Suppressor macrophage treated with lipopolysaccharide for 1 hour (primary cell): Measurements from ENCODE around the gene C6orf136.

Source experiments
- DNase-seq, 3 donors: peaks; one replicate each; pipeline ENCODE4 v3.0.0-alpha.2; 2020 to 2022

C6orf136 gene, protein sequence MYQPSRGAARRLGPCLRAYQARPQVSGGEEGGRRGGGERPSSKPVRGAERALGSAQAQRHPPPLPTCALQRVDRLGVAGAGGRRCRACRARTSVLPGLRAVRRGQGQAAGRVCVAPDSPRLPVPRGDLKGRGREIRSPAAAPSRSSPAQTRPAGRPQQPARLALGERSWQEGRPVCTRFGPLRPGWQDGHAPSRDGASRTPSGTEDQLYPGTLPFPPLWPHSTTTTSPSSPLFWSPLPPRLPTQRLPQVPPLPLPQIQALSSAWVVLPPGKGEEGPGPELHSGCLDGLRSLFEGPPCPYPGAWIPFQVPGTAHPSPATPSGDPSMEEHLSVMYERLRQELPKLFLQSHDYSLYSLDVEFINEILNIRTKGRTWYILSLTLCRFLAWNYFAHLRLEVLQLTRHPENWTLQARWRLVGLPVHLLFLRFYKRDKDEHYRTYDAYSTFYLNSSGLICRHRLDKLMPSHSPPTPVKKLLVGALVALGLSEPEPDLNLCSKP

DNA sequence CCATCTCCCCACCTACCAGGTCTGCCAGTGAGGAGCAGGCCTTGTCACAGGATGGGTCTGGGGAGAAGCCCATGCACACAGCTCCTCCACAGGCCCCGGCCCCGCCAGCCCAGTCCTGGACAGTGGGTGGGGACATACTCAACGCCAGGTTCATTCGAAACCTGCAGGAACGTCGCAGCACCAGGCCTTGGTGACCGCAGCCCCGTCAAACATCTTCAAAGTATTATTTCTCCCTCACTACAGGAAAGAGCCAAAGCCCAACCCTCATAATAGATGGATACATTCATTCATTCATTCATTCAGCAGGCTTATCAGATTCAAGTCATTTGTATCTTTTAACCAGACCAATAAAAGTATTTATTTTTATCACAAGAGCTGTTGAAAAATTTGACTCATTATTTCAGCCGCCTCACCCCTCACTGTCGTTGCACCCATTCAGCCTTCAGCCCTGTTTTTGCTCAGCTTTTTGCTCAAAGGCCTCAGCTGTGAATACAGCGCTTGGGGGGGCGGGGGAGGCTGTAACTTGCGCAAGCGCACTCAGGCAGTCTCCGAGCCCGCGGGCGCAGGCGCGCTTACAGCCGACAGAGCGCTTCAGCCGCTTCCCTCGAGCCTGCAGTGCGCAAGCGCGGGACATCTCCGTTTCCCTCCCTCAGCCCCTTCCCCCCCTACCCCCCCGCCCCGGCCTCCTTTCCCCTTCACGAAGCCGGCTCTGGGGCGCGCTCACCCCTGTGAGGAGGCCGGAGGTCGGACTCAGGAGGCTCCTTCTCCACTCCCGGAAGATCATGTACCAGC is at the start of gene C6orf136:
TSS of gene C6orf136 (plus strand) at position 684 of the 792 bp plus-strand sequence. CDS start at position 783, 99 bp downstream.
- DNase-seq = peak; percentile 95 to 98 (median 97)

DNA sequence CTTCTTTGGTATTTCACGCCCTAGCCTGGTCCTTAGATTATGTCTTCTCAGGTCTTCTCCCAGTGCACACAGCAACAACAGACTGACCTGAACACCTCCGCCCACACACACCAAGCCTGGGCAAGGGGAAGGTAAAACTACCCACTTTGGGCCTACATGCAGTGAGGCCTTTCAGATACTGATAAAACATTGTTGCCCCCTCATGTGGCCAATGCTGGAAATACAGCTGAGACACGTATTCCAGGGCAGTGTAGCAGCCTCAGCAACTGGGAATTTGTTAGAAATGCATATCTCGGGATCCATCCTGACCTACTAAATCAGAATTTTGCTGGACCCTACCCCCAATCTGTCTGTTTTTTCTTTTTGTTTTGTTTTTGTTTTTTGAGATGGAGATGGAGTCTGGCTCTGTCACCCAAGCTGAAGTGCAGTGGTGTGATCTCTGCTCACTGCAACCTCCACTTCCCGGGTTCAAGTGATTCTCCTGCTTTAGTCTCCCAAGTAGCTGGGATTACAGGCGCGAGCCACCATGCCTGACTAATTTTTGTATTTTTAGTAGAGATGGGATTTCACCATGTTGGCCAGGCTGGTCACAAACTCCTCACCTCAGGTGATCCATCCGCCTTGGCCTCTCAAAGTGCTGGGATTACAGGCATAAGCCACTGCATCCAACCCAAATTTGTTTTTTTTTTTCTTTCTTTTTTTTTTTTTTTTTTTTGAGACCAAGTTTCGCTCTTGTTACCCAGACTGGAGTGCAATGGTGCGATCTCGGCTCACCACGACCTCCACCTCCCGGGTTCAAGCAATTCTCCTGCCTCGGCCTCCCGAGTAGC is 49.4 kb upstream of the C6orf136 start:
- DNase-seq = peak; percentile 81 to 86 (median 86)

DNA sequence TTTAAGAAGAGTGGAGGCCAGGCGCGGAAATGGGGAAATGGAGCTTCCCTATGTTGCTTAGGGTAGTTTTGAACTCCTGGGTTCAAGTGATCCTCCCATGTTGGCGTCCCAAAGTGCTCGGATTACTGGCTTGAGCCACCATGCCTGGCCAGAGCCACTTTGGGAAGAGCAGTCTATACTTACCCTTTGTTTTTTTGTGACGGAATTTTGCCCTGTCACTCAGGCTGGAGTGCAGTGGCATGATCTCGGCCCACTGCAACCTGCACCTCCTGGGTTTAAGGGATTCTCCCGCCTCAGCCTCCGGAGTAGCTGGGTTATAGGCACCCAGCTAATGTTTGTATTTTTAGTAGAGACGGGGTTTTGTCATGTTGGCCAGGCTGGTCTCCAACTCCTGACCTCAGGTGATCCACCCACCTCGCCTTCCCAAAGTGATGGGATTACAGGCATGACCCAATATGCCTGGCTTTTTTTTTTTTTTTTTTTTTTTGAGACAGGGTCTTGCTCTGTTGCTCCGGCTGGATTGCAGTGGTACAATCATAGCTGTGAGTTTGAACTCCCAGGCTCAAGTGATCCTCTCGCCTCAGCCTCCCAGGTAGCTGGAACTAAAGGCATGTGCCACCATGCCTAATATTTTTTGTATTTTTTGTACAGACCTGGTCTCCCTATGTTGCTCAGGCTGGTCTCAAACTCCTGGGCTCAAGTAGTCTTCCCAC is 47.9 kb upstream of the C6orf136 start:
- DNase-seq = no peak

DNA sequence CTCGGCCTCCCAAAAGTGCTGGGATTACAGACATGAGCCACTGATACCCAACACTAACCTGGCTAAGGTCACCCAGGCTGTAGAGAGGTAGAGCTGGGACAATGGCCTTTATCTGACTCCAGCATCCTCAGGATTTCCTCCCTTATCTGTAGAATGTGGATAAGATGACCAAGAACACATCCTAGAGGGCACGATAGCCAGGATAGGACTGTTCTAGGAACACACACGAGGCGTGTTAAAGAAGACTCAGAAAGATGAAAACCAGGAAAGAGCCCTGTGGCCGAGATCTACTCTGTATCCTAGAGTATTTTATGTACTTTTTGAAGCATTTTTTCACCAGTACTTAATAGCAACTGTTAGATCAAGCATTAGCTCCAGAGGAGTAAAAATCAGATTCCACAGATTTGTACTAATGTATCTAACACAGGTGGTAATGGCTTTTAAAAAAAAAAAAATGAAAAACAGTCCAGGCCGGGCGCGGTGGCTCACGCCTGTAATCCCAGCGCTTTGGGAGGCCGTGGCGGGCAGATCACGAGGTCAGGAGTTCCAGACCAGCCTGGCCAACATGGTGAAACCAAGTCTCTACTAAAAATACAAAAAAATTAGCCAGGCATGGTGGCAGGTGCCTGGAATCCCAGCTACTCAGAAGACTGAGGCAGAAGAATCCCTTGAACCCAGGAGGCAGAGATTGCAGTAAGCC is 47.2 kb upstream of the C6orf136 start:
- no peak for DNase-seq

- no peak for DNase-seq
These were observed 46.4 kb upstream of the C6orf136 start for GRCh38 chr6:30600451-30600961.

- DNase-seq = no peak
These were observed 45.5 kb upstream of the C6orf136 start for GRCh38 chr6:30601436-30601814.

DNA sequence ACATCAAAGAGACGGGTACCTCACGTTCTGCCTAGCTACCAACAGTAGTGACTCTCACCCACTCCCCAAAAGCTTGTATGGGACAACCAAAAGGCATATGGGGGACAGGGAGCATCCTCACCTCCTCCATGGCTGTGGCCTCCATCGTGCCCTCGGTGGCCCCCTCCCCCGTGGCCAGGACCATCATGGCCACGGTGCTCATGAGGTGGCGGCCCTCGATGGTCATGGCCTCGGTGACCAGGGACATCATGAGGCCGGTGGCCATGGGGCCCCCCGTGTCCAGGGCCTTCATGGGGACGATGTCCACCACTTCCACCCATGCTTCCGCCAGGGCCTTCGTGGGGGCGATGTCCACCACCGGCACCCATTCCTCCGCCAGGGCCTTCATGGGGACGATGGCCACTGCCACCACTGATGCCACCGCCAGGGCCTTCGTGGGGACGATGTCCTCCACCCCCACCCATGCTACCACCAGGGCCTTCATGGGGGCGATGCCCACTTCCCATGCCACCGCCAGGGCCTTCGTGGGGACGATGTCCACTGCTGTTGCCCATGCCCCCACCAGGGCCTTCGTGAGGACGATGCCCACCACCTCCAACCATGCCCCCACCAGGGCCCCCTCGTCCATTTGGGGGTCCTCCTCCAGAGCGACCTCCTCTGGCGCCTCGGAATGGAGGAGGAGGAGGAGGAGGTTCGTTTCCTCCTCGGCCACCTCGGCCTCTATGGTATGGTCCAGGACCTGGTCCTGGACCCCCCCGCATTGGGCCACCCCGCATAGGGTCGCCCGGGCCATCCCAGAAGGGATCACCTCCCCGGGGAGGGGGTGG is 44.9 kb upstream of the C6orf136 start:
- DNase-seq = no peak

DNA sequence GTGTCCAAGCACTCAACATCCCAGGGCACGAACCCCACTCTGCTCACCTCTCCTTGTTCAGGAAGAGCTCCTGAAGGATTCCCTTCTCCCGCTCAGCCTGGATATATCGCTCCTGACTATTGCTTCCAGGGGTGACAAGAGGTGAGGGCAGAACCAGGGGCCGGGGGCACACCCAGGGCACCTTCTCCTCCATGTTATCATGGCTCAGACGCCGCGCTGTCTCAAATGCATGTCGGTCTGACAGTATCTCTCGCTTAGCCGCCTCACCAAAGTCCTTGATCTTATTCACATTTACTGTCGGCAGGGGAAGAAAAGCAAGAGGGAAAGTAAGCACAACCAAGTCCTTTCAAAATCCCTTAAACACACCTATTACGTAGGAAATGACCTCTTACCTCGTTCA is 43.0 kb upstream of the C6orf136 start:
- DNase-seq = no peak

DNA sequence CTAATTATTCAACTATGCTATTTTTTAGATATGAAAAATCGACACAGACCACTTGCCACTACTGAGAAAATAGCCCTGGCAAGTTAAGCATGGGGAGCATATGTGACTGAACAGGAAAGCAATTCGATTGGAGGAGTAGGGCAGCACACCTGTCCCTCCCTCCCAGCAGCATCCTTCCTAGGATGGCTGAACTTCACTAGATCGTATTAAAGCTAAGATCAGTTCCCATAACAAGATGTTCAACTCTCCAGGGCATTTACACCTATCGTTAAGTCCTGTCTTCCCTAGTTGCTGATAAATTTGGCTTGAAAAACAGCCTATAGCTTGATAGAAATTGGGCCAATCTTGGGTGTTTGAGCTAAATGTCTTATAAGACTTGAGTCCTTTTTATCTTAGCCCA is 36.9 kb upstream of the C6orf136 start:
- DNase-seq = no peak

DNA sequence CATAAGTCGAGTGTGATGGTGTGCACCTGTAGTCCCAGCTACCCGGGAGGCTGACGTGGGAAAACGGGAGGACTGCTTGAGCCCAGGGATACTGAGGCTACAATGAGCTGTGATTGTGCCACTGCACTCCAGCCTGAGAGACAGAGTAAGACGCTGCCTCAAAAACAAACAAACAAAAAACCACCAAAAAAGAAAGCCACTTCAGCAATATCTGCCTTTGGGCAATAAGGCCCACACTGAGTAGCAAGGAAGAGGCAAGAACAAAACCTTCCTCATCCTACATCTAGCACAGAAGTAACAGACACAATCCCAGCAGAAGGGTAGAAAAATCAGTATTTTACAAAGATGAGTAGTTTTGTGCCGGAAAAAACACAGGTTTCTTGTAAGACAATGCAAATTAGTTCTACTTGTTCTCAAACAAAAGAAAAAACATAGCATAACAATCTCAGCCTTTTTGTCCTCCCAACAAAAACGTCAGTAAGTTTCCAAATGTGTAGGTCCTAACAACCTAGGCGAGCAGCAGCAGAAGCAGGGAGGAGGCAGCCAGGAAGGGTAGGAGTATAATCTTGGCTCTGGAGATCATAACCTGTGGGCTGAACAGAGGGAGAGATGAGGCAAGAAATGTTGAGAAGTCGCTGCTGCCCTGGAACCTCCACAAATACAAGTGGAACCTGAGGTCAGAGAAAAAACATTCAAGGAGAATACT is 35.6 kb upstream of the C6orf136 start:
- DNase-seq = no peak

- no peak for DNase-seq
These were observed 35.1 kb upstream of the C6orf136 start for GRCh38 chr6:30611856-30612194.

- DNase-seq = peak in 1 of 3 donors; percentile 36
These were observed 34.7 kb upstream of the C6orf136 start for GRCh38 chr6:30612213-30612612.

- DNase-seq = no peak
These were observed 34.2 kb upstream of the C6orf136 start for GRCh38 chr6:30612687-30613248.

DNA sequence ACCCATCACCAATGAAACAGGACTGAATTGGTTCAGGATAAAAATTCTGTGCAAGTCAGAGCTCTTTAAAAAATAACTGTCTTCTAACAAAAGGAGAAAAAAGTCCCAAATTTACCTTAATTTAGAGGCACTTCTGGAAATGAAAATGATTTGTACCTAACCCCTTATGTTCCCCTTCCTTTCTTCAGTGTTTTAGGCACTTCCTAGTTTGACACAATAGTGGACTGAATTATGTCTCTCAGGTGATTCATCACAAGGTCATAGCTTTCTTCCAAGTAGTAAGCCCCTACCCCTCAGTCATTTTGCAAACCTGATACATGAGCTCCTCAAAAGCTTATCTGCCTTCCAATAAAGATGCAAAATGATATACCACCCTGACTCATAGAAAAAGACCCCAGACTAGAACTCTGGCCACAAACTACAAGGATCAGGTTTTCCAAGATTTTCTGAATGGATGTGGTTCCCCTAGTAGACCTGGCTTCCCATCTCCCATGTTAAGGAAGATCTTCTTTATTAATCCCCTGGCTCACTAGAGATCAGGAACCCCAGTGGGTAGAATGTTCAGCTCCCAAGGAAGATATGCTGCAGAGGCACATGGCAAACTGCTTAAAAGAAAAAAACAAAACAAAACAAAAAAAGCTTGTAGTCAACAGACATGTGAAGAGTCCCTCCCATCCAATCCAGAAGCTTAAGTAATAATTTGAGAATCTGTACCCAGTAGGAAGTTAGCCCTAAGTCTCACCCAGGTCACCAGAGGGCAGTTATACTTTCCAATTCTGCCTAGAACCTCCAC is 33.5 kb upstream of the C6orf136 start:
- peak in 2 of 3 donors; percentile 25 to 32 for DNase-seq

DNA sequence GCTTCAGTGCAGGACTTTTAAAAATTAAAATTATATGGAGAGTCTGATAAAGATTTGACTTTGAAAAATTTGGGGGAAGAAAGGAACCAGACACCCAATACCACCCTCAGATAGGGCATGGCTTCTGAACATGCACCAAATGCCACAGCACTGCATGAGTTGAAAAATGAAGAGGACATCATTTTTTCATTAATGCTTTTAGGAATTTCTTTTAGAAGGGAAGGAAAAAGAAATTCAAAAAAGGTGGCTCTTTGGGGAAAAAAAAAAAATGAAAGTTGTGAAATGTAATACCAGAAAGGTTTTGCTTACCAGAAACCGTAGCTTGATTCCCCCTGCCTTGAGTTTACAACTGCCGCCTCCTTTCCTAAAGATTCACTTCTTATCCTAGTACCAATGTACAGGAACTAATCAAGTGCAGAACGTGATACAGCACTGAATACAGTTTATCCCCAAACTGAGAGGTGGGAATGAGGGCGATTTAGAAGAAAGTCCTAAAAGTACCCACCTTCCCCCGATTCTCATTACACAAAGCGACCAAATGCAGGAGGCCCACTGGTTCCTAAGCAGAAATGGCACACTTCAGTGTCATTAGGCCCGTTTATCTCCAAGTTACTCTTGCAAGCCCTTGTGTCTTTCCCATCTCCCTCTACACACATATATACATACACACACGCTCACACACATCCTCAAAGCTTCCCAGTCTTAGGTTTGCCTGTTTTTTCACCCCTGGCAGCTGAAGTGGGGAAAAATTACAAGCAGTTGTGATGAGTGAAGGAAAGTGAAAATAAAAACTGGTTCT is 32.7 kb upstream of the C6orf136 start:
- no peak for DNase-seq

- peak; percentile 93 to 97 (median 97) for DNase-seq
These were observed 32.1 kb upstream of the C6orf136 start for GRCh38 chr6:30614843-30615218.

- peak; percentile 42 to 53 (median 46) for DNase-seq
These were observed 31.5 kb upstream of the C6orf136 start for GRCh38 chr6:30615219-30615957.
